PC-9 (cell line): Measurements from ENCODE around the gene MITF. TPM values are rescaled to one million over a fixed set of nuclear protein-coding genes. Genes with fewer than 3 reads are reported as not detected.

Source experiments
- BruUV-seq: library from RNA; stranded (reverse); fragments of 400-500 nt; replicated peaks from 2 replicates; lab custom pipeline; 2021; lab: Mats Ljungman, UMichigan
- CTCF ChIA-PET: fragments of 300-600 bp; sonication (Branson Sonifier 250); formaldehyde crosslinking; loops from one replicate; lab custom pipeline; 2022; ENCODE audit warnings: antibody characterized with exemption; lab: Charles Lee
- POLR2A ChIA-PET: fragments of 300-600 bp; sonication (Branson Sonifier 250); formaldehyde crosslinking; loops from one replicate; lab custom pipeline; 2022; ENCODE audit warnings: antibody characterized with exemption; ENCODE audit not compliant: unreplicated experiment; lab: Charles Lee
- DNase-seq, 2 experiments: peaks; one replicate each; pipeline versions ENCODE4 v3.0.0 to v3.0.0-alpha.2; 2015 to 2022; ENCODE audit warnings: mixed read lengths in 1 of 2
- H2AFZ ChIP-seq: fragments of 200-600 bp; sonication (generic); 2 replicates; pipeline ENCODE4 v1.8.1; 2017; ENCODE audit warnings: antibody characterized with exemption
- H3F3A ChIP-seq: fragments of 200-600 bp; sonication (generic); 2 replicates; pipeline ENCODE4 v1.8.1; 2017; ENCODE audit warnings: antibody characterized with exemption, mild to moderate bottlenecking, low read depth; ENCODE audit not compliant: insufficient read depth
- H3K27ac ChIP-seq: fragments of 200-600 bp; sonication (generic); 2 replicates; pipeline ENCODE4 v1.6.1; 2016; ENCODE audit warnings: mixed run types
- H3K27me3 ChIP-seq: fragments of 200-600 bp; sonication (generic); 2 replicates; pipeline ENCODE4 v1.6.1; 2016; ENCODE audit warnings: low read depth, mixed run types; ENCODE audit not compliant: insufficient read depth
- H3K36me3 ChIP-seq: fragments of 200-600 bp; sonication (generic); 2 replicates; pipeline ENCODE4 v1.6.1; 2016; ENCODE audit warnings: low read depth, mixed run types
- H3K4me1 ChIP-seq: fragments of 200-600 bp; sonication (generic); replicated peaks from 2 replicates; pipeline ENCODE4 v1.6.1; 2016; ENCODE audit warnings: mixed run types; ENCODE audit not compliant: insufficient read depth
- H3K4me2 ChIP-seq: fragments of 200-600 bp; sonication (generic); 2 replicates; pipeline ENCODE4 v1.6.1; 2017; ENCODE audit warnings: mixed run types
- H3K4me3 ChIP-seq: fragments of 200-600 bp; sonication (generic); 2 replicates; pipeline ENCODE4 v1.6.1; 2016; ENCODE audit warnings: mixed run types
- H3K79me2 ChIP-seq: fragments of 200-600 bp; sonication (generic); 2 replicates; pipeline ENCODE4 v1.6.1; 2017; ENCODE audit warnings: low read depth, mixed run types
- H3K9me2 ChIP-seq: fragments of 200-600 bp; sonication (generic); 2 replicates; pipeline ENCODE4 v1.8.1; 2017; ENCODE audit warnings: mild to moderate bottlenecking; ENCODE audit not compliant: insufficient read depth
- H3K9me3 ChIP-seq: fragments of 200-600 bp; sonication (generic); 2 replicates; pipeline ENCODE4 v1.8.1; 2016; ENCODE audit warnings: low read depth; ENCODE audit not compliant: insufficient read depth
- H4K20me1 ChIP-seq: fragments of 200-600 bp; sonication (generic); 2 replicates; pipeline ENCODE4 v1.8.1; 2017; ENCODE audit not compliant: insufficient read depth
- CTCF ChIP-seq: fragments of 200-600 bp; sonication (generic); conservative IDR thresholded peaks from 2 replicates; pipeline ENCODE4 v1.6.1; 2017; ENCODE audit warnings: mixed run types, antibody characterized with exemption, mild to moderate bottlenecking, moderate library complexity
- EZH2 ChIP-seq: fragments of 200-600 bp; sonication (generic); IDR thresholded peaks from 2 replicates; pipeline ENCODE4 v1.8.0; 2017; ENCODE audit warnings: antibody characterized with exemption, low read depth
- intact Hi-C: fragments of 100-400 bp; cut with micrococcal nuclease; formaldehyde crosslinking; loops from one replicate; pipeline ENCODE4 v1.10.0; 2022; ENCODE audit not compliant: unreplicated experiment
- total RNA-seq: library from RNA; stranded (reverse); gene quantifications from 2 replicates; pipeline ENCODE4 v1.2.3, GENCODE V29; 2021

MITF gene
- total RNA-seq, 1 experiment from 2014 or later = 15.5 TPM

GRCh38 chr3:69864766-69865165 is 125.5 kb downstream of the MITF start:
- Histone ChIP-seq H3K36me3 (no peaks in the 10 kb centered on the region), H2AFZ (no peak overlapping the region), H3K9me2 (no peaks in the 10 kb centered on the region), H3K4me1 (peaks cover 45% of the 10 kb centered on the region), H3K27me3 (no peaks in the 10 kb centered on the region), H3F3A (peaks cover 17% of the 10 kb centered on the region; the same call in 1 of the 2 replicates), H3K4me3 (no peak overlapping the region), H3K9me3 (no peaks in the 10 kb centered on the region), H3K27ac (no peak overlapping the region), H3K4me2 (no peak overlapping the region), H3K79me2 (no peaks in the 10 kb centered on the region), H4K20me1 (no peaks in the 10 kb centered on the region)
- TF ChIP-seq CTCF = no peak
- TF ChIP-seq EZH2 = no peak
- ChIA-PET CTCF (no interaction called here), POLR2A (no interaction called here)
- no peak for DNase-seq
- intact Hi-C loops = loop anchor here (5.0 to 10.0 kb wide), 2 partner anchors 77 to 850 kb away; partner anchors contain the start of gene EOGT
- BruUV-seq = no TSS peak

DNA sequence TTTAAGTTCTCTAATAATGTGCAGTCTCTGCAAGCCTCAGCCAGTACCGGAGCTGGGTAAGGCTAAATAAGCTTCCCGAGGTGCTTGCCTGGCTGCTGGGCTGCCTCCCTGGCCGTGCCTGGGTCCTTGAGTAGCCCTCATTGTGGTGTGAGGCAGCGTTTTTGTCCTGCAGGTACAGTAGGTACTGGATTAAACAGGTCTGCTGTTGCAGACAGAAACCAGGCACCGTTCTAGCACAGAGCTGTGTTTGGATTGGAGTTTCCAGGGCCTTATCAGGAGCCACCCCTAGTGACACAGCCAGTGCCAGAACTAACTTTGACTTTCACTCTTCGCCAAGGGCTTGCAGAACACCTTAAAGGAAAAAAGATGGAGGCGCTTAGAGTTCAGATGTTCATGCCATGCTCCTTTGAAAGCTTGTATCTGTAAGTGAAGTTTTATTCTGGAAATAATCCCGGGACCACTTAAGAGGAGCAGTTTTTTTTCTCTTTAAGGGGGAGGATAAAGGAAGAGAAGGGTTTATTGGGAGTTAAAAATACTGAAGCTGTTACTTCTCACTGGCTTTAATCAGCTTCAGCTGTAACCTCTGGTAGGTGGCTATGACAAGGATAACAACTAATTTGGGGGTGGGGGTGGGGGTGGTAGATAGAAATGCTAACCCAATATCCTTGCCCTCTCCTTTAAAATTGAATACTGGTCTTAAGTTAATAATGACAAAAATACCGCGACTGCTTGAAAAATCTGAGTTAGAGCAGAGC is 126.8 kb downstream of the MITF start:
- Histone ChIP-seq H3K4me3 (no peak overlapping the region), H3K9me2 (no peaks in the 10 kb centered on the region), H3K27me3 (no peaks in the 10 kb centered on the region), H3F3A (peaks cover 17% of the 10 kb centered on the region; the same call in 1 of the 2 replicates), H3K4me1 (peaks cover 51% of the 10 kb centered on the region), H3K79me2 (no peaks in the 10 kb centered on the region), H2AFZ (peak overlapping the region; percentile 67; the same call in 1 of the 2 replicates), H3K27ac (peak overlapping the region; percentile 83), H3K9me3 (no peaks in the 10 kb centered on the region), H4K20me1 (no peaks in the 10 kb centered on the region), H3K36me3 (no peaks in the 10 kb centered on the region), H3K4me2 (peak overlapping the region; percentile 65)
- intact Hi-C loops = loop anchor here (2.0 to 10.0 kb wide), 3 partner anchors 79 to 851 kb away; partner anchors contain the start of genes EOGT and MITF
- no TSS peak for BruUV-seq
- no peak for TF ChIP-seq EZH2
- no peak for TF ChIP-seq CTCF
- peak in 1 of 2 experiments; percentile 58 for DNase-seq
- POLR2A ChIA-PET = interaction anchor here (0.6 to 0.7 kb wide), 2 partner anchors 18 to 53 kb away, joined by 3 read pairs; no protein-coding TSS in a partner anchor
- CTCF ChIA-PET = interaction anchor here (0.5 to 1.1 kb wide), 2 partner anchors 11 to 779 kb away, joined by 3 to 7 read pairs; no protein-coding TSS in a partner anchor

DNA sequence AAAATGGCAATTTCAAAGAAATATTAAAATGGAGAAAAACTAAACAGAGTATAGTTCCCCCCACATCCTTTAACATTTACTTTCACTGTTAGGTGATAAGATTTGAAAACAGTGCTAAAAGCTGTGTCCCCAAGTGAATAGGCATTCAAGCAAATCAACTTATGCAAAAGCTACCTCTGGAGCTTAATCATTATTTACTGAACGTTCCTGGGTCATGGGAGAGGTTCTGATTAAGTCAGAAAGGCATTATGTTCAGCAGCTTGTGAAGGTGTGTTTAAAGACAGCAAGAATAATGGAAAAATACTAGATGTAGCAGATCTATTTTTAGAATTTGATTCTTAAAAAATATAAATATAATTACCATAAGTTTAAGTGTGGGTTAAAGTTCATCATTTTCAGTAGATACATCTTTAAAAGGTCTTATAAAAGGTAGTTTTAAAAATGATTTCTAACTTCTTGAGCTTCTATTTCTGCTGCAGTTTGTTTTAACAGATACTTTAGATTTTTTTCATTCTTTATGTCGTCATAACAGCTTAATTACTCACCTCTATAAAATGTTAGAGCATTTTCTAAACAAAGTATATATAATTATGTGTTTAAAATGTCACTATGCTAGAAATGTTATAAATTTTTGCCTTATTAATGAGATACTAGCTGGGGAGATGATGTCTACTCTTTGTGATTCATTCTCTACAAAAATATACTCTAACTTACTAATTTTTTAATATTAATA is 127.9 kb downstream of the MITF start:
- no peak for TF ChIP-seq CTCF
- TF ChIP-seq EZH2 = no peak
- no peak overlapping the region; the same call in 1 of the 2 replicates for H3K4me3 ChIP-seq
- no peaks in the 10 kb centered on the region for H3K36me3 ChIP-seq
- H3K27me3 ChIP-seq = no peaks in the 10 kb centered on the region
- H3K79me2 ChIP-seq = no peaks in the 10 kb centered on the region
- H3K4me1 ChIP-seq = peaks cover 53% of the 10 kb centered on the region
- peak overlapping the region; percentile 65 for H3K4me2 ChIP-seq
- no TSS peak for BruUV-seq
- POLR2A ChIA-PET = no interaction called here
- H2AFZ ChIP-seq = no peak overlapping the region
- no peaks in the 10 kb centered on the region for H3K9me3 ChIP-seq
- H4K20me1 ChIP-seq = no peaks in the 10 kb centered on the region
- intact Hi-C loops = loop anchor here (2.0 to 10.0 kb wide), 3 partner anchors 80 to 852 kb away; partner anchors contain the start of genes EOGT and MITF
- peaks cover 17% of the 10 kb centered on the region; the same call in 1 of the 2 replicates for H3F3A ChIP-seq
- no peaks in the 10 kb centered on the region for H3K9me2 ChIP-seq
- peak overlapping the region; percentile 83 for H3K27ac ChIP-seq
- CTCF ChIA-PET = interaction anchor here (0.9 kb wide), 1 partner anchor 192 kb away, joined by 4 read pairs; no protein-coding TSS in a partner anchor
- peak in 1 of 2 experiments; percentile 81 for DNase-seq
